Immature natural killer cell (primary cell): ENCODE results near the gene ZNF836. TPM values are rescaled to one million over a fixed set of nuclear protein-coding genes. Genes with fewer than 3 reads are reported as not detected.
A peak's percentile ranks its signal among the peaks of the same experiment; 100 is the strongest.
"Not testable (repeated sequence)": the region's sequence is repeated elsewhere in the genome, so short reads cannot be mapped to it uniquely, and the experiment has no call there.

Experiments
- DNase-seq, 3 donors: peaks; one replicate each; pipeline ENCODE4 v3.0.0; 2022; ENCODE audit warnings: mixed read lengths in 1 of 3
- H3K27ac Mint-ChIP-seq, 6 donors: one replicate each; pipeline ENCODE4 v1.8.0; 2020; ENCODE audit warnings: mixed read lengths in 6 of 6, mild to moderate bottlenecking in 5 of 6, inconsistent platforms in 4 of 6, moderate library complexity in 3 of 6
- H3K27me3 Mint-ChIP-seq, 3 donors: one replicate each; pipeline ENCODE4 v1.8.0; 2020 to 2021; ENCODE audit warnings: low read depth in 3 of 3, mild to moderate bottlenecking in 3 of 3, mixed read lengths in 3 of 3, moderate library complexity in 3 of 3, inconsistent platforms in 1 of 3
- H3K36me3 Mint-ChIP-seq, 3 donors: one replicate each; pipeline ENCODE4 v1.8.0; 2020; ENCODE audit warnings: mixed read lengths in 3 of 3, inconsistent platforms in 2 of 3, mild to moderate bottlenecking in 2 of 3
- H3K4me1 Mint-ChIP-seq, 2 donors: one replicate each; pipeline ENCODE4 v1.8.0; 2020; ENCODE audit warnings: inconsistent platforms in 2 of 2, mild to moderate bottlenecking in 2 of 2, mixed read lengths in 2 of 2, moderate library complexity in 1 of 2
- H3K4me3 Mint-ChIP-seq, 5 donors: one replicate each; pipeline ENCODE4 v1.8.0; 2020; ENCODE audit warnings: mild to moderate bottlenecking in 5 of 5, mixed read lengths in 5 of 5, inconsistent platforms in 3 of 5, moderate library complexity in 3 of 5
- H3K9me3 Mint-ChIP-seq, 6 donors: one replicate each; pipeline ENCODE4 v1.8.0; 2020; ENCODE audit warnings: mild to moderate bottlenecking in 6 of 6, mixed read lengths in 6 of 6, inconsistent platforms in 4 of 6, moderate library complexity in 3 of 6
- polyA plus RNA-seq, 3 donors: library from polyadenylated mRNA; unstranded; fragments of 300-500 nt; fragmentation: Illumina TruSeq; gene quantifications; one replicate each; pipeline ENCODE4 v1.2.3, GENCODE V29; 2021

Gene ZNF836
- polyA plus RNA-seq: 10 to 100 TPM in 1 of 3 donors, 1 to 10 TPM in 2; 7.2 to 15.9 (median 7.7) TPM

DNA sequence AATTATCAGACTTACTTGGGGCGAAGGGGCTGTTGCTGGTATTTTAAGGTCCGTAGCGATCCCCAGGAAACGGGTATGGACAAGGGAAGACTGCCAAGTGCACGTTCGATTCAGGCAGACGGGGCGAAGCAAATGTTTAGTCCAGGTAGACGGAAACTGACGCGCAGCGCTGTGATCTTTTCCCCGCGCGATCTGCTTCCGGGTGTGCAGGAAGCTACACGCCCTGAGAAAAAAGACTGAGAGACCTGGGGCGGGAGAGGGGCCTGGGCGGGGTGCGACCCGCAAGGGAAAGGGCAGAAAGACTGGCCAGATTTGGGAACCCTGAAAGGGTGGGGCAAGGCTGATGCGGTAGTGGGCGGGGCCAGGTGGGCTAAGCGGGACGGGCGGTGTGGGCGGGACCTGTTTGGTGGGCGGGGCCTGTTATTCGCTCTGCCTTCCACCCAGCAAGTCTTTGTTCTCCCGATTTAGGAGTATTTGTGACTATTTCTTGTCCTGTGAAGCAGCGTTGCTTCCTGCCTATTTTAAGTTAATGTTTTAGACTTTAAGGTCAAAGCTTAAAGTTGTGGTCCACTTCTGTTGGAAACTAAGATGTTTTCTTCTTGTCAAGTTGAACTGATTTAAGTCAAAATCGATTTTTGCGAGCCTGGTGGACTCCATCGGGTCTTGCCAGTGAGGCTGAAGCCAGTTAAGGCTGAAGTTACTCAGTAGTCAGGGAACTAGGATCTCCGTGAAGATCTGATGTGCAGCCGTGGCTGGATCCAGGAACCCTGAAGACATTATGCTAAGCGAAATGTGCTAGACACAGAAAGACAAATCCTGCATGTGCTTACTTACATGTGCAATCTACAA lies at the start of gene ZNF836:
Gene ZNF836 (minus strand): TSS at position 301 of the 849 bp plus-strand sequence. CDS start 3,549 bp downstream, outside the sequence.
- peaks cover 13 to 24% (median 17%) of the 10 kb centered on the region in 3 donors for H3K36me3 Mint-ChIP-seq
- no peaks in the 10 kb centered on the region for H3K9me3 Mint-ChIP-seq
- DNase-seq: peak; percentile 76 to 81 (median 80)
- peak within 1 kb of the TSS; percentile 95 to 98 (median 97) for H3K27ac Mint-ChIP-seq
- H3K27me3 Mint-ChIP-seq: peaks cover 2 to 6% (median 5%) of the 10 kb centered on the region in 3 donors
- peaks cover 59 to 64% of the 10 kb centered on the region in 2 donors for H3K4me1 Mint-ChIP-seq
- H3K4me3 Mint-ChIP-seq: peak within 1 kb of the TSS; percentile 93 to 99 (median 97)

- Mint-ChIP-seq H3K4me1 (peaks cover 0 to 4% of the 10 kb centered on the region in 2 donors), H3K27ac (peak overlapping the region in 3 of 6 donors; percentile 46 to 76 (median 72)), H3K27me3 (peaks cover 0 to 8% (median 3%) of the 10 kb centered on the region in 3 donors), H3K4me3 (no peak overlapping the region), H3K9me3 (no peaks in the 10 kb centered on the region), H3K36me3 (peaks cover 7 to 76% (median 54%) of the 10 kb centered on the region in 3 donors)
- no peak for DNase-seq
These were observed 49.6 kb upstream of the ZNF836 start for GRCh38 chr19:52221031-52221430.

GRCh38 chr19:52219611-52220010 lies 48.2 kb upstream of the ZNF836 start:
- DNase-seq: no peak
- no peaks in the 10 kb centered on the region for H3K9me3 Mint-ChIP-seq

GRCh38 chr19:52217576-52217975 lies 46.2 kb upstream of the ZNF836 start:
- Mint-ChIP-seq H3K36me3 (peaks cover 21 to 65% (median 48%) of the 10 kb centered on the region in 3 donors), H3K27me3 (peaks cover 0 to 5% (median 2%) of the 10 kb centered on the region in 3 donors), H3K27ac (peak overlapping the region in 2 of 6 donors; percentile 21 to 31), H3K9me3 (no peaks in the 10 kb centered on the region), H3K4me3 (no peak overlapping the region), H3K4me1 (no peaks in the 10 kb centered on the region)
- no peak for DNase-seq

More at GRCh38 chr19:52219611-52220010, 48.2 kb upstream of the ZNF836 start:
- Mint-ChIP-seq H3K27me3 (peaks cover 0 to 7% (median 3%) of the 10 kb centered on the region in 3 donors), H3K27ac (peak overlapping the region in 3 of 6 donors; percentile 20 to 35 (median 29)), H3K4me1 (no peaks in the 10 kb centered on the region), H3K36me3 (peaks cover 7 to 70% (median 50%) of the 10 kb centered on the region in 3 donors), H3K4me3 (no peak overlapping the region)

DNA sequence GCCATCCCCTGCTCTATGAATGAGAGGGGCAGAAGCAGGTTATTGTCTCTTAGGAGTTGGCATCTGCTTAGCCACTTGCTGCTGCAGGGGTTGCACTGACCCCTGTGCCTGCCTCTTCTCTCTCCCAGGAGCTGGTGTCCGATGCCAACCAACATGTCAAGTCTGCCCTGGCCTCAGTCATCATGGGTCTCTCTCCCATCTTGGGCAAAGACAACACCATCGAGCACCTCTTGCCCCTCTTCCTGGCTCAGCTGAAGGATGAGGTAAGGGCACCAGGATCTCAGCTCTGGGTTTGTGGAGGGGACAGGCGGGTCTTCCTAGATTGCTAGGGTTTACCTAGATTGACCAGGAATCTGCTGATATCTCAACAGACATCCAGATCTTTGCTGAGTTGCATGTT lies 45.0 kb upstream of the ZNF836 start:
- no peak for DNase-seq
- Mint-ChIP-seq H3K4me1 (no peaks in the 10 kb centered on the region), H3K36me3 (peaks cover 26 to 69% (median 46%) of the 10 kb centered on the region in 3 donors), H3K27ac (peak overlapping the region in 2 of 6 donors; percentile 31 to 64), H3K27me3 (peaks cover 0 to 5% (median 2%) of the 10 kb centered on the region in 3 donors), H3K4me3 (no peak overlapping the region), H3K9me3 (no peaks in the 10 kb centered on the region)

- DNase-seq: no peak
- Mint-ChIP-seq H3K4me1 (peaks cover 0 to 8% of the 10 kb centered on the region in 2 donors), H3K36me3 (peaks cover 26 to 54% (median 31%) of the 10 kb centered on the region in 3 donors), H3K27me3 (peaks cover 0 to 5% (median 4%) of the 10 kb centered on the region in 3 donors), H3K9me3 (no peaks in the 10 kb centered on the region), H3K27ac (no peak overlapping the region), H3K4me3 (no peak overlapping the region)
These were observed 42.8 kb upstream of the ZNF836 start for GRCh38 chr19:52214241-52214640.

- H3K4me1 Mint-ChIP-seq: peaks cover 3 to 17% of the 10 kb centered on the region in 2 donors
- no peak overlapping the region for H3K4me3 Mint-ChIP-seq
- no peaks in the 10 kb centered on the region for H3K9me3 Mint-ChIP-seq
- peaks cover 0 to 5% (median 2%) of the 10 kb centered on the region in 3 donors for H3K27me3 Mint-ChIP-seq
- DNase-seq: no peak
- H3K27ac Mint-ChIP-seq: peak overlapping the region in 1 of 6 donors; percentile 53
- H3K36me3 Mint-ChIP-seq: peaks cover 24 to 49% (median 25%) of the 10 kb centered on the region in 3 donors
These were observed 41.3 kb upstream of the ZNF836 start for GRCh38 chr19:52212572-52213255.

DNA sequence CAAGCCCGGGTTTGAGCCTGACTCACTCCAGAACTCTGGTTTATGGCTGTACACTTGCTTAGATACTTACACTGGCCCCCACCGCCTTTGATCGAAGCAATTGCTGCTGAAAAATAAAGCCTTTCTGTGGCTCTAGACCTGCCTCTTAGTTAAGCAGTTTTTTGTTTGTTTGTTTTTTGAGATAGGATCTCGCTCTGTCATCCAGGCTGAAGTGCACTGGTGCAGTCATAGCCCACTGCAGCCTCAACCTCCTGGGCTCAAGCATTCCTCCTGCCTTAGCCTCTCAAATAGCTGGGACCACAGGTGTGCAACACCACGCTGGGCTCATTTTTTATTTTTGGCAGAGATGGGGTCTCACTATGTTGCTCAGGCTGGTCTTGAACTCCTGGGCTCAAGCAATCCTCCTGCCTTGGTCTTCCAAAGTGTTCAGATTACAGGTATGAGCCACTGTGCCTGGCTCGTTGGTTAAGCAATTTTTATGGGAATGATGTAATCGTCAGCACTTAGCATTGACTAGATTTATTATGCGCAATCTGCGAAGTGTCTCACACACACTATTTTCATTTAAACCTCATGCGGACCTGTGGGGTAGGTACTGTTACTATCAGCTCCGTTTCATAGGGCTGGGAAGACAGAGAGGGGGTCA lies 40.6 kb upstream of the ZNF836 start:
- DNase-seq: no peak
- Mint-ChIP-seq H3K4me3 (no peak overlapping the region), H3K4me1 (peaks cover 4 to 24% of the 10 kb centered on the region in 2 donors), H3K9me3 (no peaks in the 10 kb centered on the region), H3K27me3 (peaks cover 0 to 5% (median 4%) of the 10 kb centered on the region in 3 donors), H3K27ac (peak overlapping the region in 2 of 6 donors; percentile 42 to 51), H3K36me3 (peaks cover 19 to 44% (median 22%) of the 10 kb centered on the region in 3 donors)

DNA sequence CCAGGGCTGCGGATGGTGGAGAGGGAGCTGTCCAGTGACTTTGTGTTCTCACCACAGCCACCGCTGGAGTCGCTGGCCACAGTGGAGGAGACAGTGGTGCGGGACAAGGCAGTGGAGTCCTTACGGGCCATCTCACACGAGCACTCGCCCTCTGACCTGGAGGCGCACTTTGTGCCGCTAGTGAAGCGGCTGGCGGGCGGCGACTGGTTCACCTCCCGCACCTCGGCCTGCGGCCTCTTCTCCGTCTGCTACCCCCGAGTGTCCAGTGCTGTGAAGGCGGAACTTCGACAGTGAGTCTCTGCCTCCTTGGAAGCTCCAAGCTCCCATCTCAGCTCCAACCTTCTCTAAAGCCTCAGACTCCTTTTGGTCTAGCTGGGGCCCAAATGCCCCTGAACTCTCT lies 39.8 kb upstream of the ZNF836 start:
- Mint-ChIP-seq H3K36me3 (peaks cover 18 to 48% (median 19%) of the 10 kb centered on the region in 3 donors), H3K9me3 (no peaks in the 10 kb centered on the region), H3K4me3 (no peak overlapping the region), H3K27me3 (peaks cover 0 to 5% (median 4%) of the 10 kb centered on the region in 3 donors), H3K27ac (peak overlapping the region in 1 of 6 donors; percentile 76), H3K4me1 (peaks cover 6 to 32% of the 10 kb centered on the region in 2 donors)
- DNase-seq: no peak

- Mint-ChIP-seq H3K9me3 (no peaks in the 10 kb centered on the region), H3K36me3 (peaks cover 7 to 48% (median 31%) of the 10 kb centered on the region in 3 donors), H3K27ac (peak overlapping the region in 1 of 6 donors; percentile 21), H3K4me3 (no peak overlapping the region), H3K4me1 (peaks cover 34 to 77% of the 10 kb centered on the region in 2 donors), H3K27me3 (peaks cover 2 to 6% (median 3%) of the 10 kb centered on the region in 3 donors)
- no peak for DNase-seq
These were observed 35.1 kb upstream of the ZNF836 start for GRCh38 chr19:52206481-52206880.

GRCh38 chr19:52200755-52201391 lies 29.5 kb upstream of the ZNF836 start:
- not testable (repeated sequence) for H3K9me3 Mint-ChIP-seq, DNase-seq, H3K4me3 Mint-ChIP-seq, H3K27me3 Mint-ChIP-seq
- Mint-ChIP-seq H3K36me3 (peaks cover 10 to 35% (median 35%) of the 10 kb centered on the region in 3 donors), H3K27ac (peak overlapping the region in 1 of 6 donors; percentile 63), H3K4me1 (peaks cover 57 to 98% of the 10 kb centered on the region in 2 donors)

GRCh38 chr19:52200044-52200443 lies 28.6 kb upstream of the ZNF836 start:
- no peak overlapping the region for H3K4me3 Mint-ChIP-seq
- no peaks in the 10 kb centered on the region for H3K9me3 Mint-ChIP-seq
- H3K36me3 Mint-ChIP-seq: peaks cover 10 to 31% (median 26%) of the 10 kb centered on the region in 3 donors
- peaks cover 0 to 6% (median 3%) of the 10 kb centered on the region in 3 donors for H3K27me3 Mint-ChIP-seq
- peaks cover 52 to 98% of the 10 kb centered on the region in 2 donors for H3K4me1 Mint-ChIP-seq
- DNase-seq: no peak
- H3K27ac Mint-ChIP-seq: no peak overlapping the region

GRCh38 chr19:52198678-52199077 lies 27.3 kb upstream of the ZNF836 start:
- no peak for DNase-seq
- peaks cover 8 to 30% (median 20%) of the 10 kb centered on the region in 3 donors for H3K36me3 Mint-ChIP-seq
- H3K27ac Mint-ChIP-seq: no peak overlapping the region
- H3K27me3 Mint-ChIP-seq: peaks cover 2 to 8% (median 3%) of the 10 kb centered on the region in 3 donors
- no peak overlapping the region for H3K4me3 Mint-ChIP-seq
- peaks cover 50 to 98% of the 10 kb centered on the region in 2 donors for H3K4me1 Mint-ChIP-seq
- no peaks in the 10 kb centered on the region for H3K9me3 Mint-ChIP-seq
